IMR-90 (cell line): ENCODE measurements around the gene PATJ. TPM values are rescaled to one million over a fixed set of nuclear protein-coding genes. Genes with fewer than 3 reads are reported as not detected.

Experiments
- ATAC-seq: fragments of 200-7000 bp; cut with Tn5 transposase; 2 replicates; pipeline ENCODE4 v1.9.1; 2020; ENCODE audit warnings: low read depth, mild to moderate bottlenecking, moderate library complexity
- BruUV-seq: library from RNA; stranded (reverse); fragments of 400-500 nt; replicated peaks from 2 replicates; lab custom pipeline; 2021; lab: Mats Ljungman, UMichigan
- CTCF ChIA-PET: fragments of 300-600 bp; formaldehyde crosslinking; extraction: SDS; loops from one replicate; lab custom pipeline; 2021; ENCODE audit warnings: antibody characterized with exemption; lab: Yijun Ruan, JAX
- POLR2A ChIA-PET: fragments of 300-600 bp; sonication (Branson Sonifier 250); formaldehyde crosslinking; loops from one replicate; lab custom pipeline; 2022; ENCODE audit warnings: antibody characterized with exemption; ENCODE audit not compliant: unreplicated experiment; lab: Charles Lee
- DNase-seq: peaks from one replicate; pipeline ENCODE4 v3.0.0; 2013
- H2AFZ ChIP-seq: replicated peaks from 2 replicates; pipeline ENCODE3; 2013; ENCODE audit warnings: low read length, mild to moderate bottlenecking; ENCODE audit not compliant: poor library complexity
- H2AK5ac ChIP-seq: 2 replicates; pipeline ENCODE4 v1.6.1; 2013; ENCODE audit warnings: low read depth, low read length, inconsistent platforms
- H2AK9ac ChIP-seq: replicated peaks from 2 replicates; pipeline ENCODE3; 2013; ENCODE audit warnings: mild to moderate bottlenecking, low read depth, low read length, moderate library complexity; ENCODE audit not compliant: poor library complexity
- H2BK120ac ChIP-seq: 2 replicates; pipeline ENCODE4 v1.6.1; 2013; ENCODE audit warnings: low read depth, low read length, inconsistent platforms
- H2BK15ac ChIP-seq: 3 replicates; pipeline ENCODE4 v1.6.1; 2013; ENCODE audit warnings: low read depth, low read length, inconsistent platforms
- H2BK20ac ChIP-seq: 2 replicates; pipeline ENCODE4 v1.6.1; 2013; ENCODE audit warnings: low read depth, mild to moderate bottlenecking, inconsistent platforms, low read length, moderate library complexity
- H2BK5ac ChIP-seq: 2 replicates; pipeline ENCODE4 v1.6.1; 2013; ENCODE audit warnings: mild to moderate bottlenecking, low read depth, low read length, inconsistent platforms; ENCODE audit not compliant: poor library complexity, severe bottlenecking
- H3K14ac ChIP-seq: replicated peaks from 2 replicates; pipeline ENCODE4 v1.6.1; 2013; ENCODE audit warnings: low read depth, low read length, inconsistent platforms
- H3K18ac ChIP-seq: 2 replicates; pipeline ENCODE4 v1.6.1; 2013; ENCODE audit warnings: low read depth, low read length, control low read depth
- H3K23ac ChIP-seq: 2 replicates; pipeline ENCODE4 v1.6.1; 2013; ENCODE audit warnings: low read depth, low read length, inconsistent platforms
- H3K27ac ChIP-seq: 2 replicates; pipeline ENCODE4 v1.5.1; 2013; ENCODE audit warnings: mild to moderate bottlenecking, control low read depth, low read length; ENCODE audit not compliant: insufficient read depth
- H3K27me3 ChIP-seq: 2 replicates; pipeline ENCODE4 v1.6.1; 2013; ENCODE audit warnings: low read length; ENCODE audit not compliant: control insufficient read depth, insufficient read depth
- H3K36me3 ChIP-seq: 2 replicates; pipeline ENCODE4 v1.6.1; 2013; ENCODE audit warnings: low read length, mixed read lengths; ENCODE audit not compliant: control insufficient read depth, insufficient read depth
- H3K4ac ChIP-seq: 2 replicates; pipeline ENCODE4 v1.6.1; 2013; ENCODE audit warnings: low read depth, low read length, inconsistent platforms
- H3K4me1 ChIP-seq: 2 replicates; pipeline ENCODE4 v1.6.1; 2013; ENCODE audit warnings: low read length, mixed read lengths; ENCODE audit not compliant: control insufficient read depth, insufficient read depth
- H3K4me2 ChIP-seq: 2 replicates; pipeline ENCODE4 v1.6.1; 2013; ENCODE audit warnings: low read depth, mild to moderate bottlenecking, control low read depth, low read length, moderate library complexity
- H3K4me3 ChIP-seq: 2 replicates; pipeline ENCODE4 v1.5.1; 2013; ENCODE audit warnings: low read depth, mild to moderate bottlenecking, control low read depth, low read length, moderate library complexity; ENCODE audit not compliant: insufficient read depth
- H3K56ac ChIP-seq: 2 replicates; pipeline ENCODE4 v1.6.1; 2013; ENCODE audit warnings: low read length, inconsistent platforms; ENCODE audit not compliant: insufficient read depth; ENCODE audit errors: extremely low read depth
- H3K79me1 ChIP-seq, 2 experiments: 2 replicates each; pipeline ENCODE4 v1.6.1; 2013; ENCODE audit warnings: low read length in 2 of 2, inconsistent platforms in 1 of 2, low read depth in 1 of 2
- H3K9ac ChIP-seq: 2 replicates; pipeline ENCODE4 v1.6.1; 2013; ENCODE audit warnings: low read depth, low read length, control low read depth
- H3K9me1 ChIP-seq: 2 replicates; pipeline ENCODE4 v1.6.1; 2013; ENCODE audit warnings: low read length, inconsistent platforms; ENCODE audit not compliant: insufficient read depth
- H3K9me3 ChIP-seq: 2 replicates; pipeline ENCODE4 v1.6.1; 2013; ENCODE audit warnings: low read length; ENCODE audit not compliant: control insufficient read depth, insufficient read depth
- H4K20me1 ChIP-seq: 2 replicates; pipeline ENCODE4 v1.6.1; 2013; ENCODE audit warnings: low read length, inconsistent platforms; ENCODE audit not compliant: insufficient read depth
- H4K5ac ChIP-seq: 2 replicates; pipeline ENCODE4 v1.6.1; 2013; ENCODE audit warnings: mild to moderate bottlenecking, low read depth, low read length, control low read depth
- H4K8ac ChIP-seq, 2 experiments: 2 replicates each; pipeline ENCODE4 v1.6.1; 2013; ENCODE audit warnings: low read depth in 2 of 2, low read length in 2 of 2, control low read depth in 1 of 2, inconsistent platforms in 1 of 2
- H4K91ac ChIP-seq: 2 replicates; pipeline ENCODE4 v1.6.1; 2013; ENCODE audit warnings: low read depth, low read length, inconsistent platforms; ENCODE audit not compliant: insufficient read depth
- CEBPB ChIP-seq: IDR thresholded peaks from 2 replicates; pipeline ENCODE4 v1.6.1; 2012; ENCODE audit warnings: low read depth, low read length, improper control_type of control experiment
- FOS ChIP-seq: fragments of 150-350 bp; IDR thresholded peaks from 2 replicates; pipeline ENCODE4 v1.6.1; 2016; ENCODE audit warnings: low read depth, low read length
- NFE2L2 ChIP-seq: fragments of 150-350 bp; IDR thresholded peaks from 2 replicates; pipeline ENCODE4 v1.6.1; 2016; ENCODE audit warnings: low read depth, mild to moderate bottlenecking, low read length
- RAD21 ChIP-seq: IDR thresholded peaks from 2 replicates; pipeline ENCODE4 v1.6.1; 2012; ENCODE audit warnings: low read length, improper control_type of control experiment
- WGBS, 2 experiments: methylation state at CpG; one replicate each; pipeline versions ENCODE4 v1.1.5 to v1.1.7; 2013; ENCODE audit warnings: missing lambda C conversion rate in 2 of 2; ENCODE audit not compliant: insufficient read length in 1 of 2; ENCODE audit errors: extremely low coverage in 2 of 2; 5-methylcytosine and 5-hydroxymethylcytosine counted together
- dilution Hi-C: fragments of 300-500 bp; cut with HindIII; formaldehyde crosslinking; loops from one replicate; pipeline ENCODE4 v1.14.3; 2018; ENCODE audit warnings: low sequenced_read_pairs; ENCODE audit not compliant: unreplicated experiment
- in situ Hi-C: fragments of 300-500 bp; cut with MboI; formaldehyde crosslinking; loops from 3 replicates; pipeline ENCODE4 v1.14.3; 2019; ENCODE audit warnings: low sequenced_read_pairs, inconsistent platforms, mixed read lengths
- intact Hi-C: fragments of 100-400 bp; cut with micrococcal nuclease; formaldehyde crosslinking; loops from 2 replicates; pipeline ENCODE4 v1.10.0; 2022
- polyA plus RNA-seq, 3 experiments: library from polyadenylated mRNA; depleted of rRNA; stranded (reverse); fragments of >200 nt; gene quantifications; 2 replicates each; pipeline ENCODE4 v1.2.3, GENCODE V29; 2012; ENCODE audit warnings: low replicate concordance in 1 of 3
- total RNA-seq: library from RNA; depleted of rRNA; stranded (reverse); fragments of >200 nt; gene quantifications from 2 replicates; pipeline ENCODE4 v1.2.3, GENCODE V29; 2012

The PATJ gene
- total and polyA plus RNA-seq, 2 of the 4 experiments (the other 2 are of a cell fraction), result 2.0 to 3.4 TPM

DNA sequence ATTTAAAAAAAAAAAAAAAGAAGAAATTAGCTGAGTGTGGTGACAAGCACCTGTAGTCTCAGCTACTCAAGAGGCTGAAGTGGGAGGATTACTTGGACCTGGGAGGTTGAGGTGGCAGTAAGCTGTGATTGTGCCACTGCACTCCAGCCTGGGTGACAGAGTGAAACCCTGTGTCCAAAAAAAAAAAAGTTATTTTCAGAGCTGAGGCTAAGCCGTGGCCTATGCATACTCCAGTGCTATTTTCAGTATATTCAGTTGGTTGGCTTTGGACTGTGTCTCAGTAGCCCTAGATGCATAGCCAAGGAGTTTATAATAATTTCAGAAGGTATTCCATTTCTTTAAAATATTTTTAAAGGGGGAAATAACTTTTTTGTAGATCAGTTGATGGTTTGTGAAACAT, 311.9 kb downstream of the PATJ start:
- no peak overlapping the region for H2BK15ac ChIP-seq
- H4K5ac ChIP-seq, result no peak overlapping the region
- ATAC-seq (no peak), DNase-seq (no peak)
- H3K9me3 ChIP-seq, result no peaks in the 10 kb centered on the region
- no peaks in the 10 kb centered on the region for H3K36me3 ChIP-seq
- H3K4me2 ChIP-seq, result no peak overlapping the region
- H3K4me1 ChIP-seq, result no peaks in the 10 kb centered on the region
- H2AK5ac ChIP-seq, result no peak overlapping the region
- no peak overlapping the region for H2AFZ ChIP-seq
- H3K18ac ChIP-seq, result no peak overlapping the region
- dilution Hi-C loops (no loop called here), intact Hi-C loops (no loop called here), in situ Hi-C loops (no loop called here)
- no peaks in the 10 kb centered on the region for H3K9me1 ChIP-seq
- no peak overlapping the region for H3K4me3 ChIP-seq
- no peak overlapping the region for H3K27ac ChIP-seq
- BruUV-seq, result no TSS peak
- no peak overlapping the region for H2BK5ac ChIP-seq
- no peak overlapping the region for H2BK120ac ChIP-seq
- no CpG with 5 or more reads among the region's 1 CpG for WGBS, 2 experiments
- CTCF ChIA-PET, result interaction anchor here (0.6 kb wide), 1 partner anchor 737 kb away, joined by 6 read pairs; no protein-coding TSS in a partner anchor
- H2BK20ac ChIP-seq, result no peak overlapping the region
- H3K79me1 ChIP-seq, result no peaks in the 10 kb centered on the region
- no peak overlapping the region for H2AK9ac ChIP-seq
- no peaks in the 10 kb centered on the region for H3K27me3 ChIP-seq
- no peak overlapping the region for H3K56ac ChIP-seq
- no peak overlapping the region for H4K8ac ChIP-seq
- H3K23ac ChIP-seq, result no peak overlapping the region
- H3K4ac ChIP-seq, result no peak overlapping the region
- no peak overlapping the region for H4K91ac ChIP-seq
- H3K14ac ChIP-seq, result no peak overlapping the region
- H3K9ac ChIP-seq, result no peak overlapping the region
- POLR2A ChIA-PET, result interaction anchor here (0.7 kb wide), 1 partner anchor 311 kb away, joined by 7 read pairs; no protein-coding TSS in a partner anchor
- TF ChIP-seq FOS, result no peak
- no peak for TF ChIP-seq NFE2L2
- TF ChIP-seq CEBPB, result no peak
- no peak for TF ChIP-seq RAD21
- H4K20me1 ChIP-seq, result no peaks in the 10 kb centered on the region
